ENCODE data around the gene PVALEF. TPM values are rescaled to one million over a fixed set of nuclear protein-coding genes. Genes with fewer than 3 reads are reported as not detected.

The PVALEF gene
- polyA plus RNA-seq, 1 of the 3 experiments (the other 2 are of a cell fraction), result not detected

DNA sequence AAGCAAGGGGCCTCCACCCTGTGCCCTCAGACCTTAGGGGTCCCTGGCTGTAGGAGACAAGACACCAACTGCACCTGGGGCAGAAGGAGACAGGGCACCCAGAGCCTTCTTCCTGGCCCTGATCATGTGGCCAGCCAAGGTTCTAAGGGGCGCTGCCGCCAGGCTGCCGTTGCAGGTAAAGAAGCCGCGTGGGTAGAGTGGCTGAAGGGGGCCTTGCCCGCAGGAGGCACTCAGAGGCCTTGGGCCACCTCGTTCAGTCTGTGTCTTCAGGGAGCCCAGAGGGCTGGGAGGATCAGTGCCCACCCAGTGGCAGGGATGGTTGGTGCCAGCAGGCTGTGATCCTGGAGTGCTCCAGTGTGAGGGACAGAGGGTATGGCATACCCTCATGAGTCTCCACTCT is 2.3 kb downstream of the PVALEF start (continued):
- TF ChIP-seq, protein P1, sequence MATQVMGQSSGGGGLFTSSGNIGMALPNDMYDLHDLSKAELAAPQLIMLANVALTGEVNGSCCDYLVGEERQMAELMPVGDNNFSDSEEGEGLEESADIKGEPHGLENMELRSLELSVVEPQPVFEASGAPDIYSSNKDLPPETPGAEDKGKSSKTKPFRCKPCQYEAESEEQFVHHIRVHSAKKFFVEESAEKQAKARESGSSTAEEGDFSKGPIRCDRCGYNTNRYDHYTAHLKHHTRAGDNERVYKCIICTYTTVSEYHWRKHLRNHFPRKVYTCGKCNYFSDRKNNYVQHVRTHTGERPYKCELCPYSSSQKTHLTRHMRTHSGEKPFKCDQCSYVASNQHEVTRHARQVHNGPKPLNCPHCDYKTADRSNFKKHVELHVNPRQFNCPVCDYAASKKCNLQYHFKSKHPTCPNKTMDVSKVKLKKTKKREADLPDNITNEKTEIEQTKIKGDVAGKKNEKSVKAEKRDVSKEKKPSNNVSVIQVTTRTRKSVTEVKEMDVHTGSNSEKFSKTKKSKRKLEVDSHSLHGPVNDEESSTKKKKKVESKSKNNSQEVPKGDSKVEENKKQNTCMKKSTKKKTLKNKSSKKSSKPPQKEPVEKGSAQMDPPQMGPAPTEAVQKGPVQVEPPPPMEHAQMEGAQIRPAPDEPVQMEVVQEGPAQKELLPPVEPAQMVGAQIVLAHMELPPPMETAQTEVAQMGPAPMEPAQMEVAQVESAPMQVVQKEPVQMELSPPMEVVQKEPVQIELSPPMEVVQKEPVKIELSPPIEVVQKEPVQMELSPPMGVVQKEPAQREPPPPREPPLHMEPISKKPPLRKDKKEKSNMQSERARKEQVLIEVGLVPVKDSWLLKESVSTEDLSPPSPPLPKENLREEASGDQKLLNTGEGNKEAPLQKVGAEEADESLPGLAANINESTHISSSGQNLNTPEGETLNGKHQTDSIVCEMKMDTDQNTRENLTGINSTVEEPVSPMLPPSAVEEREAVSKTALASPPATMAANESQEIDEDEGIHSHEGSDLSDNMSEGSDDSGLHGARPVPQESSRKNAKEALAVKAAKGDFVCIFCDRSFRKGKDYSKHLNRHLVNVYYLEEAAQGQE (IDR thresholded peaks at IDR 0.05; ENCODE audit: low read depth, low read length), result no peak
- TF ChIP-seq GATA2 (CRISPR knock-in tag; IDR thresholded peaks at IDR 0.05) (no peak), MXI1 (IDR thresholded peaks at IDR 0.05; ENCODE audit: low read depth, low read length) (no peak), CHD2 (IDR thresholded peaks at IDR 0.05; ENCODE audit: low read length, partially characterized antibody) (no peak)

DNA sequence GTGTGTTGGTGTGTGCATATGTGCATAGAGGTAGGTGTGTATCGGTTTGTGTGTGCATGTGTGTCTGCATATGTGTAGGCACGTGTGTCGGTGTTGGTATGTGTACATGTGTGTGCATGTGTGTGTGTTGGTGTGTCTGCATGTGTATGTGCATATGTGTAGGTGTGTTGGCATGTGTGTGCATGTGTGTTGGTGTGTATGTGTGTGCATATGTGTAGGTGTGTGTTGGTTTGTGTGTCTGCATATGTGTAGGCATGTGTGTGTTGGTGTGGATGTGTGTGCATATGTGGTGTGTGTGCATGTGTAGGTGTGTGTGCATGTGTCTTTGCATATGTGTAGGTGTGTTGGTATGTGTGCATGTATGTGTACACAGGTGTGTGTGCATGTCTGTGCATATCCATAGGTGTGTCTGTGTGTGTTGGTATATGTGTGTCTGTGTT is 4.6 kb downstream of the PVALEF start:
- Histone ChIP-seq H3K4me3 (ENCODE audit: low read depth in 2 of 2, low read length in 1 of 2) (no peak overlapping the region), H3K79me2 (ENCODE audit: insufficient read depth) (no peaks in the 10 kb centered on the region), H2AFZ (ENCODE audit: low read depth) (no peak overlapping the region), H3K9ac (no peak overlapping the region), H3K4me2 (no peak overlapping the region), H3F3A (replicated peaks; ENCODE audit: insufficient read depth) (peaks cover 8% of the 10 kb centered on the region), H3K27ac (ENCODE audit: low read depth in 2 of 2, low read length in 1 of 2) (no peak overlapping the region), H4K20me1 (ENCODE audit: insufficient read depth) (no peaks in the 10 kb centered on the region), H3K36me3 (replicated peaks in 1 of 2; ENCODE audit: control insufficient read depth in 1 of 2, insufficient read depth in 2 of 2, low read length in 1 of 2) (no peaks in the 10 kb centered on the region), H3K9me3 (no peaks in the 10 kb centered on the region), H3K9me2 (no peaks in the 10 kb centered on the region), H3K4me1 (ENCODE audit: control insufficient read depth in 1 of 2, insufficient read depth in 2 of 2, low read depth in 1 of 2, low read length in 1 of 2) (peaks cover 0 to 13% of the 10 kb centered on the region in 2 experiments; a peak in 1 of 4 replicates), H3K27me3 (ENCODE audit: insufficient read depth) (peaks cover 20% of the 10 kb centered on the region; the same call in 1 of the 2 replicates)
- TF ChIP-seq SIN3A (IDR thresholded peaks at IDR 0.05; ENCODE audit: borderline replicate concordance, low read depth, low read length) (no peak), RAD21 (IDR thresholded peaks at IDR 0.05; ENCODE audit: low read length) (no peak), FOXM1 (IDR thresholded peaks at IDR 0.05; ENCODE audit: low read depth) (no peak), JUND (IDR thresholded peaks at IDR 0.05) (no peak), YY1 (IDR thresholded peaks at IDR 0.05; ENCODE audit: low read depth) (no peak), MXI1 (IDR thresholded peaks at IDR 0.05; ENCODE audit: low read depth, low read length) (no peak), CHD2 (IDR thresholded peaks at IDR 0.05; ENCODE audit: low read length, partially characterized antibody) (no peak), FOSL2 (IDR thresholded peaks at IDR 0.05; ENCODE audit: borderline replicate concordance, low read depth) (no peak), ELF1 (IDR thresholded peaks at IDR 0.05) (no peak), POLR2AphosphoS5 (IDR thresholded peaks at IDR 0.05; ENCODE audit: low read depth, low read length) (no peak), EZH2phosphoT487 (IDR thresholded peaks at IDR 0.05; ENCODE audit: borderline replicate concordance, low read depth) (no peak), TCF12 (IDR thresholded peaks at IDR 0.05) (no peak), NFIC (IDR thresholded peaks at IDR 0.05; ENCODE audit: borderline replicate concordance) (no peak), MEF2A (IDR thresholded peaks at IDR 0.05; ENCODE audit: borderline replicate concordance, low read depth) (no peak), TEAD4 (IDR thresholded peaks at IDR 0.05; ENCODE audit: borderline replicate concordance, insufficient read depth) (no peak), EP300 (IDR thresholded peaks at IDR 0.05; ENCODE audit: borderline replicate concordance in 1 of 2, low read depth in 1 of 2, low read length in 1 of 2) (no peak)
- TF ChIP-seq, protein P2, sequence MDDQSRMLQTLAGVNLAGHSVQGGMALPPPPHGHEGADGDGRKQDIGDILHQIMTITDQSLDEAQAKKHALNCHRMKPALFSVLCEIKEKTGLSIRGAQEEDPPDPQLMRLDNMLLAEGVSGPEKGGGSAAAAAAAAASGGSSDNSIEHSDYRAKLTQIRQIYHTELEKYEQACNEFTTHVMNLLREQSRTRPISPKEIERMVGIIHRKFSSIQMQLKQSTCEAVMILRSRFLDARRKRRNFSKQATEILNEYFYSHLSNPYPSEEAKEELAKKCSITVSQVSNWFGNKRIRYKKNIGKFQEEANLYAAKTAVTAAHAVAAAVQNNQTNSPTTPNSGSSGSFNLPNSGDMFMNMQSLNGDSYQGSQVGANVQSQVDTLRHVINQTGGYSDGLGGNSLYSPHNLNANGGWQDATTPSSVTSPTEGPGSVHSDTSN (IDR thresholded peaks at IDR 0.05), result no peak
- TF ChIP-seq, protein P3, sequence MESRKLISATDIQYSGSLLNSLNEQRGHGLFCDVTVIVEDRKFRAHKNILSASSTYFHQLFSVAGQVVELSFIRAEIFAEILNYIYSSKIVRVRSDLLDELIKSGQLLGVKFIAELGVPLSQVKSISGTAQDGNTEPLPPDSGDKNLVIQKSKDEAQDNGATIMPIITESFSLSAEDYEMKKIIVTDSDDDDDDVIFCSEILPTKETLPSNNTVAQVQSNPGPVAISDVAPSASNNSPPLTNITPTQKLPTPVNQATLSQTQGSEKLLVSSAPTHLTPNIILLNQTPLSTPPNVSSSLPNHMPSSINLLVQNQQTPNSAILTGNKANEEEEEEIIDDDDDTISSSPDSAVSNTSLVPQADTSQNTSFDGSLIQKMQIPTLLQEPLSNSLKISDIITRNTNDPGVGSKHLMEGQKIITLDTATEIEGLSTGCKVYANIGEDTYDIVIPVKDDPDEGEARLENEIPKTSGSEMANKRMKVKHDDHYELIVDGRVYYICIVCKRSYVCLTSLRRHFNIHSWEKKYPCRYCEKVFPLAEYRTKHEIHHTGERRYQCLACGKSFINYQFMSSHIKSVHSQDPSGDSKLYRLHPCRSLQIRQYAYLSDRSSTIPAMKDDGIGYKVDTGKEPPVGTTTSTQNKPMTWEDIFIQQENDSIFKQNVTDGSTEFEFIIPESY (IDR thresholded peaks at IDR 0.05; ENCODE audit: borderline replicate concordance, low read depth), result no peak
- no peak for DNase-seq
- ChIA-PET POLR2A (no interaction called here), CTCF (interaction anchor here (1.9 kb wide), 1 partner anchor 27 kb away, joined by 10 read pairs; no protein-coding TSS in a partner anchor)
- WGBS (ENCODE audit: low lambda C conversion rate), result 88% methylated on average over 3 of the region's 3 CpGs
